Stimulated activated effector memory CD8-positive, alpha-beta T cell treated with anti-CD3 and anti-CD28 coated beads, Interleukin-12 subunit alpha, Interleukin-12 subunit beta, amount 100 ng/mL, for 72 hours (primary cell): ENCODE results near the gene MYBBP1A.

Experiments used
- ATAC-seq: fragments of 150-1000 bp; cut with Tn5 transposase; 2 replicates; pipeline ENCODE4 v1.10.0; 2021
- DNase-seq, 2 donors: peaks; one replicate each; pipeline ENCODE4 v3.0.0; 2021 to 2022; ENCODE audit warnings: low spot score in 2 of 2
- H3K27ac Mint-ChIP-seq: one replicate; pipeline ENCODE4 v1.8.0; 2022; ENCODE audit warnings: mild to moderate bottlenecking, mixed read lengths
- H3K36me3 Mint-ChIP-seq: one replicate; pipeline ENCODE4 v1.8.0; 2022; ENCODE audit warnings: mild to moderate bottlenecking, mixed read lengths
- H3K4me1 Mint-ChIP-seq: one replicate; pipeline ENCODE4 v1.8.0; 2022; ENCODE audit warnings: mixed read lengths
- H3K4me3 Mint-ChIP-seq: one replicate; pipeline ENCODE4 v1.8.0; 2022; ENCODE audit warnings: mild to moderate bottlenecking, mixed read lengths
- H3K9me3 Mint-ChIP-seq: one replicate; pipeline ENCODE4 v1.8.0; 2022; ENCODE audit warnings: mixed read lengths

Gene MYBBP1A

DNA sequence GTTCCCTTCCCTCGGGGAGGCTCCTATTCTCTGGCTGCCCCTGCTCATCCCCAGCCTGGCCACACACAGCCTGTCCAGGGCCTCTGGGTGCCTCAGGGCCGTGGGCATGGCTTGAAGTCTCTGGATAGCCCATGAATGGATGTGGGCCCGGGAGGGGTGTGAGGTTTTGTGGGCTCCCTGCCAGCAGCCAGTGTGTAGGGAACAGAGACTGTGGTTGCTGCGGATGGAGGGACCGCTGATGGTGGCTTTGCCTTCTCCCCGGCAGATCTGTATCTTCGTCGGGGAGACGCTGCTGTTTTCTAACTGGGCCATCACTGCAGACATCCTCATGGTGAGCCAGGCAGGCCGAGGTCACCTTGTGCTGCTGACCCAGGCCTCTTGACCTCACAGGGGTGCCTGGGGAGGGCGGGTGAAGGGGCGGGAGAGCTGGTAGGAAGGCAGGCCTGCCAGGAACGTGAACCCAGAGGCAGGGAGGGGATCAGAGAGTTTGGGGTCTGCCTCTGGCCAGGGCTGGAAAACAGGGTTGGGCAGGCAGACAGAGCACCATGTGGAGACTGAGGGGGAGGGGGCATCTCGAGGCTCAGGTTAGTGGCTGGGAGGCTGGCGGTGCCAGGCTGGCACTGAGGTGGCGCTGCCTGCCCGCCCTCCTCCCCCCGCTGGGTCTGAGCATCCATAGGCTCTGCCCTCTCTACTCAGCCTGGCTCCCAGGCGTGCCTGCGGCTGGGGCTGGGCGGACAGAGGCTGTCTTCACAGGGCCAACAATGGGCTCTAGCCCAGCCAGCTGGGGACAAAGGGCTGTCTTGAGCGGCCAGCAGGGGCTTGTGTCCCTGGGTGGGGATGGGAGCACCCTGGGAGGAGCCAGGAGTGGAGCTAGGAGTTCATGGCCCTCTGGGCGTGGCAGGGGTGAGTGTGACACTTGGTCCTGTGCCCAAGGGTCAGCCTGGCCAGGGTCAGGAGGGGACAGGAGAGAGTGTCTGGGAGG, 21.4 kb downstream of the MYBBP1A start:
- H3K36me3 Mint-ChIP-seq = peaks cover 15% of the 10 kb centered on the region
- no peak overlapping the region for H3K4me3 Mint-ChIP-seq
- H3K9me3 Mint-ChIP-seq = no peaks in the 10 kb centered on the region
- no peak overlapping the region for H3K27ac Mint-ChIP-seq
- no peaks in the 10 kb centered on the region for H3K4me1 Mint-ChIP-seq
- DNase-seq (no peak), ATAC-seq (no peak)

GRCh38 chr17:4532860-4533522, 22.2 kb downstream of the MYBBP1A start:
- Mint-ChIP-seq H3K4me1 (no peaks in the 10 kb centered on the region), H3K4me3 (no peak overlapping the region), H3K9me3 (no peaks in the 10 kb centered on the region), H3K27ac (no peak overlapping the region), H3K36me3 (peaks cover 13% of the 10 kb centered on the region)
- no peak for ATAC-seq
- no peak for DNase-seq

- no peak overlapping the region for H3K4me3 Mint-ChIP-seq
- no peaks in the 10 kb centered on the region for H3K9me3 Mint-ChIP-seq
- ATAC-seq (no peak), DNase-seq (no peak)
- no peak overlapping the region for H3K27ac Mint-ChIP-seq
- no peaks in the 10 kb centered on the region for H3K4me1 Mint-ChIP-seq
- H3K36me3 Mint-ChIP-seq = peaks cover 13% of the 10 kb centered on the region
These were observed 23.0 kb downstream of the MYBBP1A start for GRCh38 chr17:4531988-4532736.

GRCh38 chr17:4530799-4531730, 24.1 kb downstream of the MYBBP1A start:
- Mint-ChIP-seq H3K4me3 (no peak overlapping the region), H3K4me1 (no peaks in the 10 kb centered on the region), H3K27ac (no peak overlapping the region), H3K9me3 (no peaks in the 10 kb centered on the region), H3K36me3 (peaks cover 13% of the 10 kb centered on the region)
- ATAC-seq (no peak), DNase-seq (no peak)

DNA sequence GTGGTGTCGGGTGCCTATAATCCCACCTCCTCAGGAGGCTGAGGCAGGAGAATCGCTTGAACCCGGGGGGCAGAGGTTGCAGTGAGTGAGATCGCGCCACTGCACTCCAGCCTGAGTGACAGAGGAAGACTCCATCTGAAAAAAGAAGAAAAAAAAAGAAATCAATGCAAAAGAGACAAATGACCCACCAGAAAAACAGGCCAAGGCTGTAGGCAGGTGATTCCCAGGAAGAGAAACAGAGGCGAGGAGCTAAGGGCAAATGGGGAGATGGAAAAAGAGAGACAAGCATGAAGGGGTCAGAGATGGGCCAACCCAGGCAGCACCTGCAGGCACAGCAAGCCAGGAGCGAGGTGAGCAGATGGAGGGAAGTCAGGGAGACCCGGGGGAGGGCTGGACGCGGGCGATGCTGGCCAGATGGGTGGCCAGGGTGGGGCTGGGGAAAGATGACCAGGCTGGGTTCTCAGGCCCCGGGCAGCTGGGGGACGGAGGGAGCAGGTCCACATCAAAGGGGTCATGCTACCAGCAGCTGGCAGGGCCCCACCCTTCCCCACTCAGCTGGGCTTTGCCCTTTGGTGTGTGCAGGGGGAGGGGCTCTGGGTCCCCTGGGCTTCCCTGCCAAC, 25.5 kb downstream of the MYBBP1A start:
- Mint-ChIP-seq H3K4me1 (no peaks in the 10 kb centered on the region), H3K9me3 (no peaks in the 10 kb centered on the region), H3K36me3 (peaks cover 13% of the 10 kb centered on the region), H3K27ac (peak overlapping the region; percentile 60), H3K4me3 (no peak overlapping the region)
- no peak for DNase-seq
- no peak for ATAC-seq

DNA sequence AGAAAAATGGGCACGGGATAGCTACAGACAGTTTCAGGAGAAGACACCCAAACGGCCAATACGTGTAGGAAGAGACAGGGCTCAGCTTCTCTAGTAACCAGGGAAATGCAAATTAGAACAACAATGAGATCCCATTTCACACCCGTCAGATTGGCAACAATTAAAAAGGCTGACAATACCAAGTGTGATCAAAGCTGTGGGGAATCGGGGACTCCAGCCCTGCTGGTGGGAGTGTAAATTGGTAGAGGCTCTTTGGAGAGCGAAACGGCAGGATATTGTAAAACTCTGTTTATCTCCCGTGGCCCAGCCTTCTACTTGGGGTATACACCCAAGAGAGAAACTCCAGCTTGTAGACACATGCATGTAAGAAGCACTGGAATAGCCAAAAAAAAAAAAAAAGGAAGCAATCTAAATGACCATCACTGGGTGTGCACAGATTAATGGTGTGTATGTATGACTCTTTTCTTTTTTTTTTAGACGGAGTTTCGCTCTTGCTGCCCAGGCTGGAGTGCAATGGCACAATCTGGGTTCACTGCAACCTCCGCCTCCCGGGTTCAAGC, 27.5 kb downstream of the MYBBP1A start:
- Mint-ChIP-seq H3K27ac (no peak overlapping the region), H3K4me1 (no peaks in the 10 kb centered on the region), H3K9me3 (no peaks in the 10 kb centered on the region), H3K4me3 (no peak overlapping the region), H3K36me3 (peaks cover 8% of the 10 kb centered on the region)
- DNase-seq = no peak
- ATAC-seq = no peak

DNA sequence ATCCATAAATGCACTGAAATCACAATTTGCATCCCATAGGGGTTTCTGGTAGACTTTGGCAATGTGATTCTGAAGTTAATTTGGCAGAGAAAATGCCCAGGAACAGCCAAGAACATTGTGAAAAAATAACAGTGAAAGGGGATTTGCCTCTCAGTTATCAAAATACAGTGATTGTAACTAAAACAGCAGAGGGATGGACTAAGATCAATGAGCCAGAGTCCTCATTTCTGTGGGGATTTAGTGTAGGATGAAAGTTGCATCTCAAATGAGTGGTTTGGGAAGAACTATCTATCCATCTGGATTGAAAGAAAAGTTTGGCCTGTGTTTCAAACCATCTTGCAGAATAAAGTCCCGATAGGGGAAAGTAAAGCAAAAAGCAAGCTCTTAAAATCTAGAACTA, 28.1 kb downstream of the MYBBP1A start:
- no peaks in the 10 kb centered on the region for H3K9me3 Mint-ChIP-seq
- no peaks in the 10 kb centered on the region for H3K4me1 Mint-ChIP-seq
- ATAC-seq = no peak
- H3K27ac Mint-ChIP-seq = no peak overlapping the region
- H3K4me3 Mint-ChIP-seq = no peak overlapping the region
- H3K36me3 Mint-ChIP-seq = peaks cover 5% of the 10 kb centered on the region
- no peak for DNase-seq

GRCh38 chr17:4525691-4526397, 29.3 kb downstream of the MYBBP1A start:
- Mint-ChIP-seq H3K36me3 (no peaks in the 10 kb centered on the region), H3K27ac (no peak overlapping the region), H3K9me3 (no peaks in the 10 kb centered on the region), H3K4me1 (no peaks in the 10 kb centered on the region), H3K4me3 (no peak overlapping the region)
- DNase-seq (no peak), ATAC-seq (no peak)

DNA sequence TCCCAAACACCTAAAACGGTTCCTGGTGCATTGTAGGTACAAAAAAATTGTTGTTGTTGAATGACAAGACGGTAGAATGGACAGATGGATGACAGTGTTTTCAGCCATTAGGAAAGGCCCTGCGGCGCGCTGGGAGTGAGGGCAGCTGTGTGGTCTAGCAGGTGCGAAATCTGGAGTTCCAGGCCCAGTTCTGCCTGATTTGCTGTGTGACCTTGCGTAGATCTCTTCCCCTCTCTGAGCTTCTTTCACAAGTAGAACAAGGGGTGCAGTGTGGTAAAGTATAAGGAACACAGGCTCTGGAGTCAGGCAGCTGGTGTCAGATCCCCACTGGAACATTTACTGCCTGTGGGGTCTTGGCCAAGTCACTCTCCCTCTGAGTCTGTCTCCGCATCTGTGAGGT, 31.2 kb downstream of the MYBBP1A start:
- Mint-ChIP-seq H3K4me3 (no peak overlapping the region), H3K36me3 (no peaks in the 10 kb centered on the region), H3K9me3 (no peaks in the 10 kb centered on the region), H3K27ac (peak overlapping the region; percentile 37), H3K4me1 (no peaks in the 10 kb centered on the region)
- DNase-seq (no peak), ATAC-seq (no peak)

DNA sequence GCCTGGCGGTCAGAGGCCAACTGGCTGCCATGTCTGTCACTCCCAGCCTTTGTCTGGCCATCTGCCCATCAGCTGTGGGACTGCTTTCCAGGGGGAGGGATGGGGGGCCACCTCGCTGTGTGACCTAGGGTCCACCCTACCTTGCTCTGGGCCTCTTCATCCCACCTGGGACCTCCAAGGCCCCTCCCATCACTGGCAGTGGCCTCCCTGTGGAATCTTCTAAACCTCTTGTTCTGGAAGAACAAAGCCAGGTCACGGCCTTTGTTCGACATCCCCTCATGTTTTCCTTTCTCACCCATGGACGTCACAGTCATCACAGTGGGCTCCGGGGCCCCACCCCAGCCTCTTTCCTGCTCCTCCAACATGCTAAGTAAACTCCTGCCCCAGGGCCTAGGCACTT, 32.5 kb downstream of the MYBBP1A start:
- Mint-ChIP-seq H3K4me1 (no peaks in the 10 kb centered on the region), H3K27ac (no peak overlapping the region), H3K36me3 (no peaks in the 10 kb centered on the region), H3K9me3 (no peaks in the 10 kb centered on the region), H3K4me3 (no peak overlapping the region)
- DNase-seq (no peak), ATAC-seq (no peak)

DNA sequence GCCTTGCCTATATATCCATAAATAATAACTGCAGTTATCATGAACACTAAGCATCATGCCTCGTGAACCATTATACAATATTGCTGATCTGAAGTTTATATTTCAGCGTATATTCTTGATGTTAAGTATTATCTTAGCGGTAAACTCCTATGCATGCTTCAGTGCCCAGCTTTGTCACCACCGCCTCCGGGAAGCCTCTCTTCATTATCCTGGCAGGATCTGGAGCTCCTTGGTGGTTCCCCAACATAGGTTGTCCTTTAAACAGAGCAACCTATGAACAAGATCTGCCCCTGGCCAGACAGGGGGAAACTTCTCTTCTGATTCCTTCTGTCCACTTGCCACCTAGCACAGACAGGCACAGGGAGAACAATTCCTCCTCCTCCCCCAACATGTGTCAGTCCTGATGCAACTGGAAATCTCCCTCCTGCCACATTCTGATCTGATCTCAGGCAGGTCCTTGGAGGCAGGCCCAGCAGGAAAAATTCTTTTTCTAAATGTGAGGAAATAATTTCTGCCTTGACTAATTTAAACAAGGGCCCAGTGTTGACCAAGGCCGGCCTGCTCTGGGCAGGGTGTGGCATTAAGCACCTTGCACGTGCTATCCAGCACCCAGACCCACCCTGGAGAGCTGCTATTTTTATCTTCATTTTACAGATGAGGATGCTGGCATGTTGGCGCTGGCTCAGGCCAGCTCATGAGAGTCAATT, 34.1 kb downstream of the MYBBP1A start:
- Mint-ChIP-seq H3K4me3 (no peak overlapping the region), H3K4me1 (no peaks in the 10 kb centered on the region), H3K36me3 (no peaks in the 10 kb centered on the region), H3K9me3 (no peaks in the 10 kb centered on the region), H3K27ac (no peak overlapping the region)
- no peak for DNase-seq
- no peak for ATAC-seq

DNA sequence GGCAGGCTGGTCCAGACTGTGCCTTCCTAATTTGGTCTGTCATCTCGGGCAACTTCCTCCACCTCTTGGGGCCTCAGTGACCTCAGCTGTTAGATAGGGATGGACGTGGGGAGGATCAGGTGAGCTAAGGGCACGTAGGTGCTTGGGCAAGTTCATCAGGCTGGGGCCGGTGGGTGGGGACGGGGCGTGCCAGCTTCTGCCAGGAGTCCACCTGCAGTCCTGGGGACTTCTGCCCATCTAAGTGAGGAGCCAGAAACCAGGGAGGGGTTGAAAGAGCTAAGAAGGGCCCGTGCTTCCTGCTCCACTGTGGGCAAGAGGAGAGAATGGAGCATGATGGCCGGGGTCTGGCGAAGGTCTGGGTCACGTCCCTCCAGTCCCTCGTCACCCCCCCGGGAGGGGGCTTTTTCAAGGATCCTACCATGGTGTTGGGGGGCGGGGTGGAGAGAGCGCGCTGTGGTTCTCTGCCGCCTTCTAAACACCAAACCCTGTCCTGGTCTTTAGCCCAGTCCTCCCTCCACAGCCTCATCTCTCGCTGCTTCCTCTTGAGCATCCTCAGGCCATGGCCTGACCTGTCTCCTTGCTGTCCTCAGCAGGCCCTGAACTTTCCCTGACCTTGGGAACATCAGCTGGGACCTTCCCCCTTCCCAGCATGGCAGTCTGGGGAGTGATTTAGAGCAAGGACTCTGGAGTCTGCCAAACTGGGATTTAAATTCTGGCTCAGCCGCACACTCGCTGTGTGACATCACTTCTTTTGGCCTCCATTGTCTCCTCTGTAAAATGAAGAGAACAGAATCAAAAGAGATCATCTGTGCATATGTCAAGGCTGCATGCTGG, 34.9 kb downstream of the MYBBP1A start:
- no peaks in the 10 kb centered on the region for H3K9me3 Mint-ChIP-seq
- H3K27ac Mint-ChIP-seq = no peak overlapping the region
- no peaks in the 10 kb centered on the region for H3K4me1 Mint-ChIP-seq
- H3K4me3 Mint-ChIP-seq = no peak overlapping the region
- ATAC-seq (no peak), DNase-seq (no peak)
- H3K36me3 Mint-ChIP-seq = no peaks in the 10 kb centered on the region
